Measurements from ENCODE around the gene NR1H3.
A peak's percentile ranks its signal among the peaks of the same experiment; 100 is the strongest.

The NR1H3 gene

GRCh38 chr11:47243454-47243853, 14.3 kb upstream of the NR1H3 start:
- H3K4me1 ChIP-seq (ENCODE audit: control insufficient read depth, insufficient read depth, low read length): peaks cover 14% of the 10 kb centered on the region
- no peak overlapping the region for H3K4me3 ChIP-seq (ENCODE audit: low read length in 2 of 2)
- H3K27ac ChIP-seq (ENCODE audit: low read length): peak overlapping the region; percentile 58
- H3K9me3 ChIP-seq (ENCODE audit: control insufficient read depth in 2 of 2, low read length in 2 of 2): no peaks in the 10 kb centered on the region
- no peaks in the 10 kb centered on the region for H3K27me3 ChIP-seq (ENCODE audit: control insufficient read depth in 1 of 2, insufficient read depth in 2 of 2, low read length in 2 of 2)
- H3K36me3 ChIP-seq (ENCODE audit: control insufficient read depth in 2 of 2, insufficient read depth in 2 of 2, low read length in 2 of 2): peaks cover 55 to 58% of the 10 kb centered on the region in 2 donors
- H3K9ac ChIP-seq (ENCODE audit: low read length in 2 of 2): no peak overlapping the region

- Histone ChIP-seq H3K9ac (ENCODE audit: low read length in 2 of 2) (no peak overlapping the region), H3K36me3 (ENCODE audit: control insufficient read depth in 2 of 2, insufficient read depth in 2 of 2, low read length in 2 of 2) (peaks cover 48% of the 10 kb centered on the region in 2 donors), H3K4me3 (ENCODE audit: low read length in 2 of 2) (no peak overlapping the region), H3K9me3 (ENCODE audit: control insufficient read depth in 2 of 2, low read length in 2 of 2) (no peaks in the 10 kb centered on the region), H3K27ac (ENCODE audit: low read length) (no peak overlapping the region), H3K27me3 (ENCODE audit: control insufficient read depth in 1 of 2, insufficient read depth in 2 of 2, low read length in 2 of 2) (no peaks in the 10 kb centered on the region), H3K4me1 (ENCODE audit: control insufficient read depth, insufficient read depth, low read length) (peaks cover 21% of the 10 kb centered on the region)
Measured at GRCh38 chr11:47244448-47245350, 13.1 kb upstream of the NR1H3 start.

GRCh38 chr11:47245611-47246357, 12.0 kb upstream of the NR1H3 start:
- Histone ChIP-seq H3K4me1 (ENCODE audit: control insufficient read depth, insufficient read depth, low read length) (peaks cover 21% of the 10 kb centered on the region), H3K27me3 (ENCODE audit: control insufficient read depth in 1 of 2, insufficient read depth in 2 of 2, low read length in 2 of 2) (no peaks in the 10 kb centered on the region), H3K4me3 (ENCODE audit: low read length in 2 of 2) (no peak overlapping the region), H3K9me3 (ENCODE audit: control insufficient read depth in 2 of 2, low read length in 2 of 2) (no peaks in the 10 kb centered on the region), H3K9ac (ENCODE audit: low read length in 2 of 2) (no peak overlapping the region), H3K27ac (ENCODE audit: low read length) (no peak overlapping the region), H3K36me3 (ENCODE audit: control insufficient read depth in 2 of 2, insufficient read depth in 2 of 2, low read length in 2 of 2) (peaks cover 40 to 41% of the 10 kb centered on the region in 2 donors)

GRCh38 chr11:47247502-47247901, 10.3 kb upstream of the NR1H3 start:
- Histone ChIP-seq H3K9ac (ENCODE audit: low read length in 2 of 2) (no peak overlapping the region), H3K4me1 (ENCODE audit: control insufficient read depth, insufficient read depth, low read length) (peaks cover 21% of the 10 kb centered on the region), H3K27ac (ENCODE audit: low read length) (no peak overlapping the region), H3K27me3 (ENCODE audit: control insufficient read depth in 1 of 2, insufficient read depth in 2 of 2, low read length in 2 of 2) (no peaks in the 10 kb centered on the region), H3K9me3 (ENCODE audit: control insufficient read depth in 2 of 2, low read length in 2 of 2) (no peaks in the 10 kb centered on the region), H3K36me3 (ENCODE audit: control insufficient read depth in 2 of 2, insufficient read depth in 2 of 2, low read length in 2 of 2) (peaks cover 27 to 28% of the 10 kb centered on the region in 2 donors), H3K4me3 (ENCODE audit: low read length in 2 of 2) (peak overlapping the region; percentile 96 to 100)

GRCh38 chr11:47248304-47248663, 9.5 kb upstream of the NR1H3 start:
- Histone ChIP-seq H3K36me3 (ENCODE audit: control insufficient read depth in 2 of 2, insufficient read depth in 2 of 2, low read length in 2 of 2) (peaks cover 20 to 21% of the 10 kb centered on the region in 2 donors), H3K9ac (ENCODE audit: low read length in 2 of 2) (peak overlapping the region; percentile 76 to 95), H3K4me3 (ENCODE audit: low read length in 2 of 2) (peak overlapping the region; percentile 96 to 100), H3K27ac (ENCODE audit: low read length) (peak overlapping the region; percentile 85), H3K27me3 (ENCODE audit: control insufficient read depth in 1 of 2, insufficient read depth in 2 of 2, low read length in 2 of 2) (no peaks in the 10 kb centered on the region), H3K4me1 (ENCODE audit: control insufficient read depth, insufficient read depth, low read length) (peaks cover 21% of the 10 kb centered on the region), H3K9me3 (ENCODE audit: control insufficient read depth in 2 of 2, low read length in 2 of 2) (no peaks in the 10 kb centered on the region)

GRCh38 chr11:47248664-47249377, 9.0 kb upstream of the NR1H3 start, which contains the start of gene ACP2:
Gene ACP2 (minus strand): TSS chr11:47248814. CDS start chr11:47248789, 25 bp downstream.
- no peaks in the 10 kb centered on the region for H3K27me3 ChIP-seq (ENCODE audit: control insufficient read depth in 1 of 2, insufficient read depth in 2 of 2, low read length in 2 of 2)
- H3K4me1 ChIP-seq (ENCODE audit: control insufficient read depth, insufficient read depth, low read length): peaks cover 24% of the 10 kb centered on the region
- H3K27ac ChIP-seq (ENCODE audit: low read length): peak within 1 kb of the TSS; percentile 85
- H3K4me3 ChIP-seq (ENCODE audit: low read length in 2 of 2): peak within 1 kb of the TSS; percentile 96 to 100
- peaks cover 17 to 19% of the 10 kb centered on the region in 2 donors for H3K36me3 ChIP-seq (ENCODE audit: control insufficient read depth in 2 of 2, insufficient read depth in 2 of 2, low read length in 2 of 2)
- no peaks in the 10 kb centered on the region for H3K9me3 ChIP-seq (ENCODE audit: control insufficient read depth in 2 of 2, low read length in 2 of 2)
- peak within 1 kb of the TSS; percentile 76 to 95 for H3K9ac ChIP-seq (ENCODE audit: low read length in 2 of 2)

GRCh38 chr11:47249378-47249715, 8.4 kb upstream of the NR1H3 start:
- Histone ChIP-seq H3K36me3 (ENCODE audit: control insufficient read depth in 2 of 2, insufficient read depth in 2 of 2, low read length in 2 of 2) (peaks cover 15 to 18% of the 10 kb centered on the region in 2 donors), H3K4me3 (ENCODE audit: low read length in 2 of 2) (peak overlapping the region; percentile 96 to 100), H3K9ac (ENCODE audit: low read length in 2 of 2) (peak overlapping the region; percentile 76 to 95), H3K4me1 (ENCODE audit: control insufficient read depth, insufficient read depth, low read length) (peaks cover 28% of the 10 kb centered on the region), H3K27me3 (ENCODE audit: control insufficient read depth in 1 of 2, insufficient read depth in 2 of 2, low read length in 2 of 2) (no peaks in the 10 kb centered on the region), H3K27ac (ENCODE audit: low read length) (peak overlapping the region; percentile 85), H3K9me3 (ENCODE audit: control insufficient read depth in 2 of 2, low read length in 2 of 2) (no peaks in the 10 kb centered on the region)

- Histone ChIP-seq H3K9me3 (ENCODE audit: control insufficient read depth in 2 of 2, low read length in 2 of 2) (no peaks in the 10 kb centered on the region), H3K9ac (ENCODE audit: low read length in 2 of 2) (no peak overlapping the region), H3K27me3 (ENCODE audit: control insufficient read depth in 1 of 2, insufficient read depth in 2 of 2, low read length in 2 of 2) (no peaks in the 10 kb centered on the region), H3K4me3 (ENCODE audit: low read length in 2 of 2) (no peak overlapping the region), H3K4me1 (ENCODE audit: control insufficient read depth, insufficient read depth, low read length) (peaks cover 36% of the 10 kb centered on the region), H3K36me3 (ENCODE audit: control insufficient read depth in 2 of 2, insufficient read depth in 2 of 2, low read length in 2 of 2) (peaks cover 0 to 3% of the 10 kb centered on the region in 2 donors), H3K27ac (ENCODE audit: low read length) (no peak overlapping the region)
Measured at GRCh38 chr11:47251751-47252150, 6.0 kb upstream of the NR1H3 start.

GRCh38 chr11:47253660-47254059, 4.1 kb upstream of the NR1H3 start:
- H3K36me3 ChIP-seq (ENCODE audit: control insufficient read depth in 2 of 2, insufficient read depth in 2 of 2, low read length in 2 of 2): no peaks in the 10 kb centered on the region
- H3K9ac ChIP-seq (ENCODE audit: low read length in 2 of 2): no peak overlapping the region
- H3K4me3 ChIP-seq (ENCODE audit: low read length in 2 of 2): no peak overlapping the region
- H3K27ac ChIP-seq (ENCODE audit: low read length): peak overlapping the region; percentile 67
- no peaks in the 10 kb centered on the region for H3K27me3 ChIP-seq (ENCODE audit: control insufficient read depth in 1 of 2, insufficient read depth in 2 of 2, low read length in 2 of 2)
- H3K4me1 ChIP-seq (ENCODE audit: control insufficient read depth, insufficient read depth, low read length): peaks cover 39% of the 10 kb centered on the region
- H3K9me3 ChIP-seq (ENCODE audit: control insufficient read depth in 2 of 2, low read length in 2 of 2): no peaks in the 10 kb centered on the region

GRCh38 chr11:47254386-47254785, 3.4 kb upstream of the NR1H3 start:
- Histone ChIP-seq H3K4me1 (ENCODE audit: control insufficient read depth, insufficient read depth, low read length) (peaks cover 39% of the 10 kb centered on the region), H3K27me3 (ENCODE audit: control insufficient read depth in 1 of 2, insufficient read depth in 2 of 2, low read length in 2 of 2) (no peaks in the 10 kb centered on the region), H3K4me3 (ENCODE audit: low read length in 2 of 2) (no peak overlapping the region), H3K9me3 (ENCODE audit: control insufficient read depth in 2 of 2, low read length in 2 of 2) (no peaks in the 10 kb centered on the region), H3K36me3 (ENCODE audit: control insufficient read depth in 2 of 2, insufficient read depth in 2 of 2, low read length in 2 of 2) (no peaks in the 10 kb centered on the region), H3K27ac (ENCODE audit: low read length) (peak overlapping the region; percentile 67), H3K9ac (ENCODE audit: low read length in 2 of 2) (peak overlapping the region; percentile 21 to 28)
